Skeletal muscle tissue (tissue), 4 donors: Measurements from ENCODE around the gene TMEM88. TPM values are rescaled to one million over a fixed set of nuclear protein-coding genes. Genes with fewer than 3 reads are reported as not detected.
A peak's percentile ranks its signal among the peaks of the same experiment; 100 is the strongest.

Experiments
- H3K27ac ChIP-seq: one replicate; pipeline ENCODE4 v1.7.0; 2013; ENCODE audit warnings: mild to moderate bottlenecking, low read depth, low read length, inconsistent platforms
- H3K27me3 ChIP-seq, 3 donors: one replicate each; pipeline ENCODE4 v1.7.0; 2013; ENCODE audit warnings: low read length in 3 of 3; ENCODE audit not compliant: control insufficient read depth in 3 of 3, insufficient read depth in 3 of 3
- H3K36me3 ChIP-seq, 3 donors: one replicate each; pipeline ENCODE4 v1.7.0; 2013; ENCODE audit warnings: low read length in 3 of 3; ENCODE audit not compliant: control insufficient read depth in 3 of 3, insufficient read depth in 3 of 3
- H3K4me1 ChIP-seq, 3 donors: one replicate each; pipeline ENCODE4 v1.7.0; 2013; ENCODE audit warnings: low read length in 3 of 3, mild to moderate bottlenecking in 3 of 3; ENCODE audit not compliant: control insufficient read depth in 3 of 3, insufficient read depth in 3 of 3
- H3K4me3 ChIP-seq, 3 donors: one replicate each; pipeline ENCODE4 v1.7.0; 2013; ENCODE audit warnings: low read length in 3 of 3
- H3K9ac ChIP-seq, 3 donors: one replicate each; pipeline ENCODE4 v1.7.0; 2013; ENCODE audit warnings: low read length in 3 of 3, mild to moderate bottlenecking in 3 of 3, moderate library complexity in 2 of 3, low read depth in 1 of 3
- H3K9me3 ChIP-seq, 3 donors: one replicate each; pipeline ENCODE4 v1.7.0; 2013; ENCODE audit warnings: low read length in 3 of 3; ENCODE audit not compliant: control insufficient read depth in 3 of 3
- total RNA-seq: library from RNA; depleted of rRNA; stranded (reverse); fragments of >200 nt; gene quantifications from one replicate; pipeline ENCODE4 v1.2.3, GENCODE V29; 2014
- donor health status: Osteomylitis.

Gene TMEM88
- total RNA-seq, 1 donor from 2014 or later, result 7.3 TPM

DNA sequence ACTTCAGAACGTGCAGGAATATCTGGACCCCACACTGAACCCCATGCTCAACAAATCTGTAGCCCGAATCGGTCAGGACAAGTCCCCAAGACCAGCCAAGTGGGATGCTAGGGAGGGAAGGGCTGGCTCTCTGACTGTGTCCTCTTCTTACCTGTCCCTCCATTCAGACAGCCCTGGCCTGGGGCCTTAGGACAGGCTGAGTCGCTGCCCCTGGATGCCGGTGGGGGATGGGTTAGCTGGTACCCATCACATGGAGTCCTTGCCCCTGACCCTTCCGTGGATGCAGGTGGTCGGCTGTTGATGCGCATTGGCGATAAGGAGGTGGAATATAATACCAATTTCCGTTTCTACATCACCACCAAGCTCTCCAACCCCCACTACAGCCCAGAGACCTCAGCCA lies 36.8 kb upstream of the TMEM88 start:
- H3K9me3 ChIP-seq, result no peaks in the 10 kb centered on the region
- no peaks in the 10 kb centered on the region for H3K4me1 ChIP-seq
- H3K36me3 ChIP-seq, result no peaks in the 10 kb centered on the region
- no peak overlapping the region for H3K4me3 ChIP-seq
- no peak overlapping the region for H3K9ac ChIP-seq
- no peak overlapping the region for H3K27ac ChIP-seq
- peaks cover 0 to 16% (median 3%) of the 10 kb centered on the region in 3 donors for H3K27me3 ChIP-seq

DNA sequence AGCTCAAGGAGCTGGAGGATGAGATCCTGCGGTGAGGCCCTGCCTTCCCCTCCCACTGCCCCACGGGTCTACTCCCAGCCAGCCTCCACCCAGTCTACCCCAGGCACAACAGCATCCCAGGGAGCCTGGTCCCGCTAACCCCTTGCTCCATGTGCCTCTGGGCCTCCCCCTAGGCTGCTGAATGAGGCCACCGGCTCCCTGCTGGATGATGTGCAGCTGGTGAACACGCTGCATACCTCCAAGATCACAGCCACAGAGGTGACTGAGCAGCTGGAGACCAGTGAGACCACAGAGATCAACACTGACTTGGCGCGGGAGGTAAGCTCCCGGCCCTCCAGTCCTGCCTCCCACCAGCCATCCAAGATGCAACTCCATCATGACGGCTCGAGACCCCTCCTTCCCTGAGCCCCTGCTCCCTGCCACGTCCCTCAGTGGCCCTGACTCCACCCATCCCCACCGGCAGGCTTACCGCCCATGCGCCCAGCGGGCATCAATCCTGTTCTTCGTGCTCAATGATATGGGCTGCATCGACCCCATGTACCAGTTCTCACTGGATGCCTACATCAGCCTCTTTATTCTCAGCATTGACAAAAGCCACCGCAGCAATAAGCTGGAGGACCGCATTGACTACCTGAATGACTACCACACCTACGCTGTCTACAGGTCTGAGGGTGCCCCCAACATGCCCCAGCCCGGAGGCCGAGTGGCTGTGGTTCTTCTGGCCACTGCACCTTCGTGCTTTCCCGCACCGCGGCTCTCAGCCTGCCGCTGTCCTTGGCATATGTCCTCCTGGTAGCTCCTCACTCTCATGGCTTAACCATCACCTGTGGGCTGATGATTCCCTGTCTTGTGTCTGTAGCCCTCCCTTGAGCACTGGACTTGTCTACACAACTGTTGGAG lies 35.9 kb upstream of the TMEM88 start:
- Histone ChIP-seq H3K4me3 (no peak overlapping the region), H3K9me3 (no peaks in the 10 kb centered on the region), H3K27me3 (peaks cover 0 to 16% (median 3%) of the 10 kb centered on the region in 3 donors), H3K27ac (no peak overlapping the region), H3K36me3 (no peaks in the 10 kb centered on the region), H3K4me1 (no peaks in the 10 kb centered on the region), H3K9ac (no peak overlapping the region)

DNA sequence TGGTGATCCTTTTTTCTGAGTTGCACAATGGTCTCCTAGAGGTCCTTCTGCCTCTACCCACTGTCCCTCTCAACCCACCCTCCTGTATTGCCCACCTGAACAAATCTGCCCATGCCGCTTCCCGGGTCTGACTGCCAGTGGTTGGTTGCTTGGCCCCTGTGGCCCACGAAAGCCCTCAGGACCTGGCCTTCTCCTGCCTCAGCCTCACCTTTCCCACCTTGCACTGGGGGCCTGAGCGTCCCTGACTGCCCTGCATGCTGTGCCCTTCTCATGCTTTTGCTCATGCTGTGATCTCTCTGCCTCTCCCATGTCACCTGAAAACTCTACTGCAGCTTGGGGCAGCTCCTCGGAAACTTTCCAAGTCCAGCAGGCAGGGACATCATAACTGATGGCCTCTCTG lies 34.6 kb upstream of the TMEM88 start:
- H3K9ac ChIP-seq, result no peak overlapping the region
- H3K27ac ChIP-seq, result no peak overlapping the region
- no peak overlapping the region for H3K4me3 ChIP-seq
- H3K9me3 ChIP-seq, result no peaks in the 10 kb centered on the region
- H3K4me1 ChIP-seq, result no peaks in the 10 kb centered on the region
- H3K27me3 ChIP-seq, result peaks cover 0 to 16% (median 3%) of the 10 kb centered on the region in 3 donors
- no peaks in the 10 kb centered on the region for H3K36me3 ChIP-seq

DNA sequence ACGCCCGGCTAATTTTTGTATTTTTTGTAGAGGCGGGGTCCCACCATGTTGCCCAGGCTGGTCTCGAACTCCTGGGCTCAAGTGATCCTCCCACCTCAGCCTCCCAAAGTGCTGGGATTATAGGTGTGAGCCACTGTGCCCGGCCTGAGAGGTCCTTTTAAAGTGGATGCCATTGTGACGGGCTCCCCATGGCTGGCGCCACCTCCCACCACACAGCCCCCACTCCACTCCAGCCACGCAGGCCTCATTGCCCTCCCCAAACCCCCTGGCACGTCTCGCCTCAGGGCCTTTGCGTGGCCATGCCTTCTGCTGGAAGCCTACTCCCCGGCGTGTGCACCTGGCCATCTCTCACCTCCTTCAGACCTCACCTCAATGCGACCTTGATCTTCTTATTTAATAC lies 32.7 kb upstream of the TMEM88 start:
- Histone ChIP-seq H3K9me3 (no peaks in the 10 kb centered on the region), H3K27ac (no peak overlapping the region), H3K27me3 (peaks cover 0 to 15% (median 3%) of the 10 kb centered on the region in 3 donors), H3K36me3 (no peaks in the 10 kb centered on the region), H3K4me3 (no peak overlapping the region), H3K4me1 (no peaks in the 10 kb centered on the region), H3K9ac (no peak overlapping the region)

GRCh38 chr17:7823581-7824001 lies 31.3 kb upstream of the TMEM88 start:
- Histone ChIP-seq H3K27me3 (peaks cover 0 to 8% (median 3%) of the 10 kb centered on the region in 3 donors), H3K9me3 (no peaks in the 10 kb centered on the region)

DNA sequence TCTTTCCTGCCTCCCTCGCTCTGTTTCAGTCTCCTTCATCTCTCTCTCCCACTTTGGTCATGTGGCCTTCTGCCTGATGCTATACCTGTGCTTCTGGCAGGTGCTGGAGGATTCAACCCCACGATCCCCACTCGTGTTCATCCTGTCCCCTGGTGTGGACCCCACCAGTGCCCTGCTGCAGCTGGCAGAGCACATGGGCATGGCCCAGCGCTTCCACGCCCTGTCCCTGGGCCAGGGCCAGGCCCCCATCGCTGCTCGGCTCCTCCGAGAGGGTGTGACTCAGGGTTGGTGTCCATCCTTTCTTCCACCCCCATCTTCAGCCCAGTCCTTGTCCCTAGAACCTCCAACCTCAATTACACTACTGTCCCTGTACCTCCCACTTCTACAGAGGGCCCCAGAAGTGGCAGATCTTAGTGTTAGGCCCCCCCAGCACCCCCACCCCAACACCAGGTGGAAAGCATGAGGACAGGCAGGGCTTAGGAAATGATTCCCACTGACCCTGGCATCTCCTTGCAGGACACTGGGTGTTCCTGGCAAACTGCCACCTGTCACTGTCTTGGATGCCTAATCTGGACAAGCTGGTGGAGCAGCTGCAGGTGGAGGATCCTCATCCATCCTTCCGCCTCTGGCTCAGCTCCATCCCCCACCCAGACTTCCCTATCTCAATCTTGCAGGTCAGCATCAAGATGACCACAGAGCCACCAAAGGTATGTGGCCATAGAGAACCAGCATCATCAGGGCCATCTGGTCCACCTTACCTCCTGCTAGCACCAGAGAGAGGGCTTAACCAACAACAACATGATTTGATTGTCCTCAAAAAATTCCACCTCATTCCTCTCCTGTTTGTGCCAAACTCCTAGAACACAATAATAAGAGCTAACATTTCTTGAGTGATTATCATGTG lies 30.6 kb upstream of the TMEM88 start:
- Histone ChIP-seq H3K4me3 (no peak overlapping the region), H3K36me3 (no peaks in the 10 kb centered on the region), H3K4me1 (no peaks in the 10 kb centered on the region), H3K27me3 (peaks cover 0 to 3% (median 1%) of the 10 kb centered on the region in 3 donors), H3K27ac (no peak overlapping the region), H3K9me3 (no peaks in the 10 kb centered on the region), H3K9ac (no peak overlapping the region)

More at GRCh38 chr17:7823581-7824001, 31.3 kb upstream of the TMEM88 start:
- Histone ChIP-seq H3K9ac (no peak overlapping the region), H3K27ac (no peak overlapping the region), H3K4me3 (no peak overlapping the region), H3K36me3 (no peaks in the 10 kb centered on the region), H3K4me1 (no peaks in the 10 kb centered on the region)

DNA sequence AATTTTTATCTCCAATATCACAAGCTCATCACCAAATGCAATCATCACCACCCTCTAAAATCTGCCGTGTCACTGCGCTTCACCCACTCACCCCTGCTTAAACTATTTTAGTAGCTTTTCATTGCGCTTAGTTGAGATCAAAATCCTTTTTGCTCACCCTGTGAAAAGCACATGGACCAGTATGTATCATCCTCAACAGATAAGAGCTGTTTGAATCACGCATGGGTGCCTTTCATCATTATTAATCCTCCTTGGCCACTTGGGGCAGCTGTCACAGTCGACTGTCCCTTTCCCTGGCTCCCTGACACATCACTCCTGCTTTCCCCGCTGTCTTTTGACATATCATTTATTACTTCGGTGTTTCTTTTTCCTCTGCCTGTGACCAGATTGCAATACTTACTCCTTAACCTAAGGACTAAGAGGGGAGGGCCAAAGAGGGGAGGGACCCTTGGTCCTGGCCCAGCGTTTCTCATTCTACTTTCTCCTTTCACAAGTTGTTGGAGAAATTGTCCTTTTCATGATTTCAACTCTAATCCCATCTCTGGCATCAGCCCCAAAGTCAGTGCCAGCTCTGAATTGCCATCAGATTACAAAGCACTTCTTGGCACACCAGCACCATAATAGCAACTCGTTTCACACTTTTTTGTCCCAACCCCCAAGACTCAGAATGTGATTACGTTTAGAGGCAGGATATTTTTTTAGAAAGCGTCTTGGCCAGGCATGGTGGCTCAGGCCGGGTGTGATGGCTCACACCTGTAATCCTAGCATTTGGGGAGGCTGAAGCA lies 29.5 kb upstream of the TMEM88 start:
- Histone ChIP-seq H3K36me3 (no peaks in the 10 kb centered on the region), H3K4me3 (no peak overlapping the region), H3K27me3 (no peaks in the 10 kb centered on the region), H3K4me1 (no peaks in the 10 kb centered on the region), H3K27ac (no peak overlapping the region), H3K9ac (no peak overlapping the region), H3K9me3 (no peaks in the 10 kb centered on the region)

- H3K36me3 ChIP-seq, result no peaks in the 10 kb centered on the region
- H3K9me3 ChIP-seq, result no peaks in the 10 kb centered on the region
- H3K9ac ChIP-seq, result no peak overlapping the region
- no peak overlapping the region for H3K27ac ChIP-seq
- H3K4me1 ChIP-seq, result peaks cover 5 to 16% (median 8%) of the 10 kb centered on the region in 3 donors
- H3K27me3 ChIP-seq, result no peaks in the 10 kb centered on the region
- no peak overlapping the region for H3K4me3 ChIP-seq
Observed at GRCh38 chr17:7830616-7831015, 24.2 kb upstream of the TMEM88 start.

- H3K4me3 ChIP-seq, result no peak overlapping the region
- H3K9ac ChIP-seq, result peak overlapping the region in 1 of 3 donors; percentile 33
- no peaks in the 10 kb centered on the region for H3K27me3 ChIP-seq
- H3K9me3 ChIP-seq, result no peaks in the 10 kb centered on the region
- no peak overlapping the region for H3K27ac ChIP-seq
- no peaks in the 10 kb centered on the region for H3K36me3 ChIP-seq
- H3K4me1 ChIP-seq, result peaks cover 5 to 16% (median 8%) of the 10 kb centered on the region in 3 donors
Observed at GRCh38 chr17:7831233-7831632, 23.6 kb upstream of the TMEM88 start.
